Superior temporal gyrus (tissue), 1 donor: ENCODE data around the gene OR2T3.
"Not testable (repeated sequence)": the region's sequence is repeated elsewhere in the genome, so short reads cannot be mapped to it uniquely, and the experiment has no call there.

Experiments used
- DNase-seq: peaks from one replicate; pipeline ENCODE4 v3.0.0-alpha.2; 2016; ENCODE audit errors: extremely low spot score

The OR2T3 gene, protein sequence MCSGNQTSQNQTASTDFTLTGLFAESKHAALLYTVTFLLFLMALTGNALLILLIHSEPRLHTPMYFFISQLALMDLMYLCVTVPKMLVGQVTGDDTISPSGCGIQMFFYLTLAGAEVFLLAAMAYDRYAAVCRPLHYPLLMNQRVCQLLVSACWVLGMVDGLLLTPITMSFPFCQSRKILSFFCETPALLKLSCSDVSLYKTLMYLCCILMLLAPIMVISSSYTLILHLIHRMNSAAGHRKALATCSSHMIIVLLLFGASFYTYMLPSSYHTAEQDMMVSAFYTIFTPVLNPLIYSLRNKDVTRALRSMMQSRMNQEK

DNA sequence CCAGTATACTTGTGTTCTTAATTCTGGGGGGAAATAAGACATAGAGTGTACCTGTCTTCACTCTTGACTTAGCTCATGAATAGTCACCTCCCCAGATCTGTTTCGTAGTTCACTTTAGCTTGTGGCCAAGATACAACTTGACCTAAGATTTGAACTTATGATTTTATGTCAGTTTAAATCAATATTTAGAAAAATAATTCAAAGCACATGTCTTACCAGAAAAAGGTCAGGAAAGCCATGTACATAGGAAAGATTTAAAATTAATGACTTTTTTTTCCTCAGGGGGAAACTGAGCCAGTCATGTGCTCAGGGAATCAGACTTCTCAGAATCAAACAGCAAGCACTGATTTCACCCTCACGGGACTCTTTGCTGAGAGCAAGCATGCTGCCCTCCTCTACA is at the start of gene OR2T3:
Gene OR2T3, plus strand, starts transcription at position 301 of the 400 bp plus-strand sequence. Its CDS starts 0 bp downstream, at position 301.
- DNase-seq: not testable (repeated sequence)

DNA sequence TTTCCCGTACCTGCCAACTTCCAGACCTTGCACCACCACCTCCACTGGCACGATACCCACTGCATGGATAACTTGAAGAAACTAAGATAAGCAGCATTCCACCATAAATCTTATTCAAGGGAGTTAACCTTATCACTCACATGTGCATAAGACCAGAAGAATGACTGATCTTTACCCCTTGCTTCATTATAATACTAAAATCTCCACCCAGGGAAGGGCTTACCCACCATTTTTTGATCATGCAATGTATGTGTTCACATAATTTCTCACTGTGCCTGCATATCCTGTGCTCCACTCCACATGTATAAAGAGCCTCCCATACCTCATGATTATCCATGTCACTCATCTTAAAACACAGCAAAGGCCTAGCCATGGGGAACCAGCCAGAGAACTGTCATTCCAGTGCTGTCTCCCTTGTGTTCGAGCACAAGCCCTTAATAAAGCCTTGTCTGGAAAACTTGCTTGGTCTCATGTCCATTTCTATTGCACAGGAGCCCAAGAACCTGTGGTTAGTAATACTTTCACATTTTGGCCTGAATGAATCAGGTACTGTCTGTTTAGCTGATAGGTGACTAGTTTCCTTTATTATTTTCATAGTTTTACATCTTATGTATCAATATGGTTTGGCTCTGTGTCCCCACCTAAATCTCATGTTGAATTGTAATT is 45.5 kb upstream of the OR2T3 start:
- not testable (repeated sequence) for DNase-seq

DNA sequence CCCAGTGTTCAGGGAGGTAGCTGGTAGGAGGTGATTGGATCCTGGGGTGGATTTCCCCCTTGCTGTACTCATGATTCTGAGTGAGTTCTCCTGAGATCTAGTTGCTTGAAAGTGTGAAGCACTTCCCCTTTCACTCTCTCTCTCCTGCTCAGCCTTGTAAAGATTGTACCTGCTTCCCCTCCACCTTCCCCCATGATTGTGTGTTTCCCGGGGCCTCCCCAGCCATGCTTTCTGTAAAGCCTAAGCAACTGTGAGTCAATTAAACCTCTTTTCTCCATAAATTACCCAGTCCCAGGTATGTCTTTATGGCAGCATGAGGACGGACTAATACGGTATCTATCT is 45.0 kb upstream of the OR2T3 start:
- DNase-seq: not testable (repeated sequence)

DNA sequence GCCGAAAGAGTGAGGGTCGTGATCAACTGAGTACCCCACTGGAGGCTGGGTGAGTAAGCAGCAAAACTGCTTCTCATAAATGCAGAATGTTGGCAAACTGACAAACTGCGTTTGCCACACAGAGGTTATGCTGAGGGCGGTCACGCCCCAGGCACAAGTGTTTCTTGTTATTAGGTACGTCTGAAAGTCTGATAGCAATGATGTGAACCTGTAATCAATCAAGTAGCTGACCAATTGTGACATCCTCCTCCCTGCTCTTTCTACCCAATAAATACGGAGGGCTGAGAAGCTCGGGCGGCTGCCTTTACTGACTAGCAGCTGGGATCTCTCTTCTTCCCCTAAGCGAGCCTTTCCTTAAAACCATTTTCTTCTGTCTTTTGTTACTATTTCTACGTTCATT is 41.5 kb upstream of the OR2T3 start:
- not testable (repeated sequence) for DNase-seq

DNA sequence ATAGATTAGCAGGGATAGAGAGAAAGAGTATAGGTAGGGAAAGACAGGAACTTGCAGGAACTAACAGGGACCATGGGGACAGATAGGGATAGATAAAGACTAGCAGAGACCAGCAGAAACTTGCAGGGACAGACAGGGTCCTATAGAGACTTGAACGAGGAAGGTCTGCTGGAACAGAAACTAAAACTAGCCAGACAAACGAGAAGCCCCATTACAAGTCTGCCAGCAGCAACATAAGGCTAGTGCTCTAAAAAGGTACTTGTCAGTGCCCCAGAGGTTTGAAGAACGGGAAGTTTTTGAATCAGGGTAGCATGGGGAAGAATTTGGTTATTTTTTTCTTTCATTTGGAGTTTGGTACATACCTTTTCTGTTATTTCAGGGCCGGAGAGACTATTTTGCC is 41.0 kb upstream of the OR2T3 start:
- DNase-seq: not testable (repeated sequence)

DNA sequence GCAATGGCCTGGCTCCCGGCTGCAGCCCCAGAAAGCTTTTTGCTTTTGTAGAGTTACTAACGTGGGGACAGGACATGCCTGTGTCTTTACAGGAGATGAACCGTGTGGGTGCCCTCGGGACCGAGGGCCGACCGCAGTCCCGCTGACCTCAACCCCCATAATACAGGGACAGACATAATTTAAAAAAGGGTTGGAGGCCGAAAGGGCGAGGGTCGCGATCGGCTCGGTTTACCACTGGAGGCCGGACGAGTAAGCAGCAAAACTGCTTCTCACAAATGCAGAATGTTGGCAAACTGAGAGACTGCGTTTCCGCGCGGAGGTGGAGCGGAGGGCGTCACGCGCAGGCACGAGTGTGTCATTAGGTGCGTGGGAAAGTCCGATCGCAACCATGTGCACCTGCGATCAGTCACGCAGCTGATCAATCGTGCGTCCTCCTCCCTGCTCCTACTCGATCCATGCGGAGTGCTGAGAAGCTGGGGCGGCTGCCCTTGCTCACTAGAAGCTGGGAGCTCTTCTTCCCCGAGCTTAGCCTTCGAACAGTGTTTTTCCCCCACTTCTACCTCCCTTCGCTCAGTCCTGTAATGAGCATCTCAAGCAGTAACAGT is 39.2 kb upstream of the OR2T3 start:
- not testable (repeated sequence) for DNase-seq

DNA sequence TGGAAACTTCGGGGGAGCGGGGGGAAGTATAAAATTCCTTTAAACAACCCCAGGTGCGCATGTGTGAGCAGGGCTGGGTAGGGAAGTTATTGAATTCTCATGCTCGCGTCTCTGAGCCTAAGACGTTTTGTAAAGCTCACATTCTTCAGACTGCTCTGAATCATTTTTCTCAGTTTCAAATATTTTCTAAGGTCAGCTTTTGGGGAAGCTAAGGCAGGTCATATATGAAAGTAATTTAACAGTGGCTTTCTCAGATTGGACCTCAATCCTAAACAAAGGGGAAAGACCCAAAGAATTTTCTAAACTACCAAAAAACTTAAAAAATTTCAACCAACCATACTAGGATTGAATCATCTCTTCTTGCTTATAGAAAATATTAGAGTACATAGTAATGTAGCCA is 38.2 kb upstream of the OR2T3 start:
- DNase-seq: not testable (repeated sequence)

DNA sequence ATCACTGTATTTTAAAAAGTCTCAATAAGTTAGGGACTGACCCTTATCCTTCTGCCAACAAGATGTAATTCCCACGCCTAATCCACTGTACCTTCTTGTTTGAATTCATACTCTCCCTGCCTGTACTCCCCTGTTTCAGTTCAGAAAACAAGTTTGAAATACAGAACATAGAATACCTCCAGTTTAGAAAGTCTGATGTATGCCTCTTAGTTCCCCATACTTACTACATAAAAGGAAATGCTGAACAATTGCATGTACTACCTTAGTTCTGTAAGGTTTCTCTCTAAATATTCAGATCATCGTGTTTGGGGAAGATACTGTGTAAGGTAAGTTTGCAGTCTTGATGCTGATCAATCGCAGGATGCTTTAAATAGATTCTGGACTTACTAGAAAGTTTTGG is 36.8 kb upstream of the OR2T3 start:
- not testable (repeated sequence) for DNase-seq

DNA sequence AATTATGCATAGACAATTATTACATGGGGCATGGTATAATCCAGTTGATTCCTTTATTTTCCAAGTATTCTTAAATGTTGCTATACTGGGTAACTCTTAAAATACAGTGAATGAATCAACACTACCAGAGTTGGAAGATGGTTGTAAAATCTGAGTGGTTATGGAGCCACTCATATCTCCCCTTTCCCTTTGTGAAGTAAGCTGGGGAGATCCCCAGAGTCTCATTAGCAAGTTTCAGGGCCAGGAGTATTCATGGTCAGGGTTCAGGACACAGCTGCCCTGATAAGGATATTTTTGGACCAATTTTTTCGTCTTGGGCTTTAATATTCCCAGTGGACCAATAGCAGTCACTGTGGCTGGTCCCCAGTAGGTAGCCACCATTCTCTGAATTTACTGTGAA is 34.5 kb upstream of the OR2T3 start:
- DNase-seq: not testable (repeated sequence)

DNA sequence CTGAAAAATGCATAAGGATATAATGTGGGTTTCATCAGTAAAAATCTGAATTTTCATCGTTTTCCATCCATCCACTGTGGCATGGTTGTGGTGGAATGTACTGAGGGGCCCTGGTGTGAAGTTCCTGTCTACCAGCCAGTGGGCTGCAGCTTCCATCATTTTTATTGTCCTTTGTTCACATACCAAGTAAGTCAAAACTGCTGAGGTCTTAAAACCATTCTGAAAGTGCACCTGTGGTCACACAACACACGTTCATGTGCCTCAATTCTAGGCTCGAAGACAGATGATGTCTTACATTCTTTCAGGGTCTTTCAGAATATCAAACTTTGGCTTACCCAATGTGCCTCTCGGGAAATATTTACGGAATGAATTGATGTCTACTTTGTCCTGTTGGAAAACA is 33.9 kb upstream of the OR2T3 start:
- DNase-seq: not testable (repeated sequence)

DNA sequence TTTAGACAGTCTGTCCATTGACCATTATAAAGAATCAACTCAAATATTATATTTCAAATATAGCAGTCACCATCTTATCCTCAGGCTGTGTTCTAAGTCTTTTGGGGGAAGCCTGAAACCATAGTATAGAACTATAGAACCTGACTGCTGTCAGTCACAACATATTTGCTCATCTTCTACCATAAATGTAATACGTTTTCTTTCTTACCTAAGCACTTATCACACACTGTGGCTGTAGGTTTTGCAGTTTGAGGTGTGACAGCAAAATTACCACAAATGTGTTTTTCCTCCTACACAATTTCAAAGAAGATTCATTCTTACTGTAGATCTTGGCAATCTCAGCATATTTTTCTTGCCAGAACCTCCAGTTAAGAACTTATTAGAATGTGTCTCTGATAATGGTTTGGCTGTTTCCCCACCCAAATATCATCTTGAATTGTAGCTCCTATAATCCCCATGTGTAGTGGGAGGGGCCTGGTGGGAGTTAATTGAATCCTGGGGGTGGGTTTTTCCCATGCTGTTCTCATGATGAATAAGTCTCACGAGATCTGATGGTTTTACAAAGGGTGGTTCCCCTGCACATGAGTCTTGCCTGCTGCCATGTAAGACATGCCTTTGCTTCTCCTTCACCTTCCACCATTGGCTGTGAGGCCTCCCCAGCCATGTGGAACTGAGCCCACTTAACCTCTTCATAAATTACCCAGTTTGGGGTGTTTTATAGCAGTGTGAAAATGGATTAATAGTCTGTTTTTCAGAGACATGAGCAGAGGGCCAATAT is 30.5 kb upstream of the OR2T3 start:
- DNase-seq: not testable (repeated sequence)

DNA sequence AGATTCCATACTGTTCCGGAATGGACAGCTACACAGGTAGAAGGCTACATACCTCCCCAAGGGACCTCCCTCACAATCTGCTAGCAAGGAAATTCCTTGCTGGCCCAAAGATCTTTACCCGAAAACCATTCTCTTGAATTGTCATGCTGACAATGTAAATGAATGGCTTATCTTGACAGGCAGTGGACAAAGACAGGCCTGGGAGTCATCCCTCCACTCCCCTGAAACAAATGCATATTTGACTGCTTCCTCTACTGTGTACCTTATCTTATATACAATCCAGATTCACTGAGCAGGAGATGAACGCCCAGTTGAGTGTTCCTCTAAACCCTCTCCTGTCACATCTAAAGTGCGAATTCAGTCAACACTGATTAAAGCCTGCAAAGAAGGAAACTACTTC is 28.5 kb upstream of the OR2T3 start:
- DNase-seq: not testable (repeated sequence)

DNA sequence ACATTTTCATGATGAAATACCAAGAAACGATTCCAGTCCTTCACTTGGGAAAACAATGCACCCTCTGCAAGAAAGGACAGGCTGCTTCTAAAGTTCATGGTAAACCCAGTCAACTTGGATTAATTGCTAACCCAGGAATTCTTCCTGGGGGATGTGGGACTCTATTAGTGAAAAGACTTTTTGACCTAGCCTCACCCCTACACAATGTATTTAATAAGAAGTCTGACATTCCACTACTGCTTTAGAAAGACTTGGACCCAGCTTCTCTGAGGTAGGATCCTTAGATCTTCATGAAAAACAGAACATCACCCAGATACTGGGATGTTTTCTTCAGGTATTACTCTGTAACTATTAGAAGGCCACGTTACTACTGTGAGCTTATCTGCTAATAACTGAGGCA is 27.8 kb upstream of the OR2T3 start, which contains the start of gene OR2T2:
Gene OR2T2, plus strand, starts transcription at position 239 of the 400 bp plus-strand sequence. CDS start 7,161 bp downstream, outside the sequence.
- DNase-seq: not testable (repeated sequence)

DNA sequence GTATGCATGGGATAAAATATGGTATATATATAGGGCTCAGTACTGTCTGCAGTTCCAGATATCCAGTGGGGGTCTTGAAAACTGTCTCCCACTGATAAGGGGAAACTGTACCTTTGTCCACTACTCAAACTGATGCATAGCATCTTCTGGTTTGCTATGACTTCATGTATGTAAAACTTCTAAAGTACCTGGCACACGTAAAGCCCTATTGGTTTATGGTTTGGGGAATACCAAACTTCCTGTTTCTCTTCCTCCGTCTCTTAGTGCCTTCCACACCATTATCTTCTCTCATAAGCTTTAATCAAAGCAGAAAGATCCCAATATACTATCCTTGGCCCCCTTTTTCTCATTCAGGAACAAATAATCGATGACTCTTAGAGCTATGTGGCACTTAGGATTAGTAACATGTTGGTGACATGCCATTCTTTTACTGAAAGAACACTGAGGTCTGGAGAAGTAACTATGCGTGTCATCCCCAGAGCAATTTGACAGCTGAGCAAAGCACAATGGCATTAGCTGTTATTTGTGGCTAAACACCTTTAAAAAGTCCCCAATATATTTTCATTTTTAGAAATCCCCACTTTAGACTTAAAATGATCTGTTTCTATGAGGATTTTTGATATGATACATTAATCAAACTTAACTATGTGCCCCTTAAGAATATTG is 24.6 kb upstream of the OR2T3 start:
- not testable (repeated sequence) for DNase-seq

DNA sequence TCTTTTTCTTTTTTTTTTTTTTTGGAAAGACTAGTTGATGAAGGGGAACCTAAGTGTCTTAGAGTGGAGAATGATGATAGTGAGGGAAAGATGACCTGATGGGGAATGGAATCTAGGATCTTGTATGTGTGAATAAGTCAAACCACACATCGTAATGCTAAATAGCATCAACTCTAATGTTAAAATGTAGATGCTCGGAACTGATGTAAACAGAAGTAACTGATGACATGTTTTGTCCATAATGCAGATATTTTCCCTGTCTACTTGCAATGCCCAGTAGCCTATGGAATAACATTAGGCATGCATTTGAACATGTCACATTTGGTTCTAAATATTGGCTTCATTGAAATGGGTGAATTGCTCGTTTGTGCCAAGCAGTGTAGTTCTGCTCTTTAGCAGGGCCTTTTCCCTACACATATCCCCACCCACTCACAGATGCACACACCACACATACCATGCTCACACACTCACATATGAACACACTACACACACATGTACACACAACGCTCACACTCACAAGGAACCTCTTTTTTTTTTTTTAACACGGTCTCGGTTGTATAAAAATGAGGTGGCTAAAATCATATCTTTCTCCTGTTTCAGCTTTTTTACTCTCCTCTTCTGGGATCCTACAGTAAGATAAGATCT is 23.2 kb upstream of the OR2T3 start:
- not testable (repeated sequence) for DNase-seq

DNA sequence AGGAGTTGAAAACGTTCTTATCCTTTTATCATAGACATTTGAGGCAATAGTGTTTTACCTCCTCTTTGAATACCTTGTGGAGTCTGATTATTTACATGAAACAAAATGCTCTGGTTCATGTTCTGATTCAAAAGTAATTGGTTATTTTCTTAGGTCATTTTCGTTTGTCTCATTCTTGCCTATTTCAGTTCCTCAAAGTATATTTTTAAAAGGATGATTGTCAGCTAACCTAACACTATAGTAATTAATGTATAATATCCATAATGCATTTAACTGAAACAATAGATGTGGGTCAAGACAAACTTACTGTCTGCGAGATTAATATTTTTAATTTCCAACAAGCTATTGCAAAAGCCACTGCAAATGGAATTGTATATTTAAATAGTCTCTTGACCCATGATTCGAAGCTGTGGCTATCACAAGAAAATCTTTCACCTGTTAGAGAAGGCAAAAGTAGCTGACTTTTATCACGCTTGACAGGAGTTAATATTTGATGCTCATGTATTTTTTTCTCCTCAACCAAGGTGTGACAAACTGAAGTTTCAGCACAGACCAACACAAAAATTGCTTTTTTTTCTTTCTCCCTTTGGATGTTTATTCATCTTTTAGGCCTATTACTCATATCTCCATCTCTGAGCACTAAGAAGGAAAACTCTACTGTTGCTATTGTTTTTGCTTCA is 22.5 kb upstream of the OR2T3 start:
- not testable (repeated sequence) for DNase-seq

DNA sequence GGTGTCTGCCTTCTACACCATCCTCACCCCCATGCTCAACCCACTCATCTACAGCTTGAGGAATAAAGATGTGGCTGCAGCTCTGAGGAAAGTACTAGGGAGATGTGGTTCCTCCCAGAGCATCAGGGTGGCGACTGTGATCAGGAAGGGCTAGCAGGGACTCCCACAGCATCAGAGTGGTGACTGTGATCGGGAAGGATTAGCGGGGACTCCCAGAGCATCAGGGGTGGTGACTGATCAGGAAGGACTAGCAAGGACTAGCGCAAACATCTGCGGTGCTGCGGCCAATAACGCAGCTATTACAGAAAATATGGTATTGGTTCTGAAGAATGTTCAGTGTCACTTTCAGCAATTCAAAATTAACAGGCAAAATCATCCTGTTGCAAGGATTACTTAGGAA is 19.5 kb upstream of the OR2T3 start:
- not testable (repeated sequence) for DNase-seq

DNA sequence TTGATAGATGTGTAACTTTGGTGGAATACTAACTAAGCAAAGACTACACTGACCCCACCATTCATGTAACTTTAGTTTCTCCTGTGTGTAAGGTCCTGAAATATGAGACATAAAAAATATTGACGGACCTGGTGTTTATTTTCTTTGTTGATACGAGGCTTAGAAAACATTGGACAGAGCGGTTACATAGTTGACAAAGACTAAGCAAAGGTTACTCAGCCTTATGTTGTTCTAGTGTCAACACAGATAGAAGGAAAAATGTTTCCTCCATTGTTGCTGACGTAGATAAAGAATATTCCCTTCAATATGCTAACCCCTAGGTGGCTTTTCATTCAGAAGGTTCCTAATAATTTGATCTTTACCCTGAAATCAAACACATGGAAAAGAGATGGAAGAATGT is 18.1 kb upstream of the OR2T3 start:
- not testable (repeated sequence) for DNase-seq

DNA sequence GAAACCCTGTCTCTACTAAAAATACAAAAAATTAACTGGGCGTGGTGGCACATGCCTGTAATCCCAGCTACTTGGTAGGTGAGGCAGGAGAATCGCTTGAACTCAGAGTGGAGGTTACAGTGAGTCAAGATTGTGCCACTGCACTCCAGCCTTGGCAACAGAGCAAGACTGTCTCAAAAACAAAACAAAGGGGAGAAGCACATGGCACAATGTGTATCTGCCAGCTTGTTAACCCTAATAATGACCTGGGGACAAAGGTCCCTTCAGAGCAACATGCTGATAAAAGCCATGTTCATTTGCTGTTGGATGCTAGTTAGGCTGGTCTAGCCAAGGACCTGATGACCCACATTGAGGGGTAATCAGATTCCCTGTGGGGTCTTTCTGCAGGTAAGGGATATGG is 16.5 kb upstream of the OR2T3 start:
- not testable (repeated sequence) for DNase-seq

DNA sequence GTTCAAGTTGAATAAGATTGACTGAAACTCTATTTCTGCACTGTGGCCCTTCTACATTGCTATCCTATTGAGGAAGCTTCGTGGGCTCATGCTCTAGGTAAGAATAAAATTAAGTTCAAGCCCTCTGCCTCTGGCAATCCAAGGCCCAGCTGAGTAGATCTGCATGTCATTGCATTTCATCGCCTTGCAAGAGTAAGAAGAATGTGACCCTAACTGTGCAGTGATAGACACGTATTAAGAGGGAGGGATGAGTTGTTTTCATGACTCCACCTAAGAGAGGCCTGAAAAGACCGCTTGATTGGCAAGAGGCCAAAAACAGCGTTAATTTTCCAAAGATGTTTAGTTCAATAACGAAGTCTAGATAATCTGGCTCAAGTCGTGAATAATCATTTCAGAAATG is 14.0 kb upstream of the OR2T3 start:
- not testable (repeated sequence) for DNase-seq
